SU-DHL-6 (cell line): ENCODE data around the gene NFKBIA.

ENCODE experiments used
- H2AFZ ChIP-seq: fragments of 200-600 bp; sonication (generic); 2 replicates; pipeline ENCODE4 v1.6.1; 2014; ENCODE audit warnings: low read depth, mild to moderate bottlenecking, moderate library complexity, mixed read lengths, antibody characterized with exemption, low read length; ENCODE audit not compliant: severe bottlenecking
- H3F3A ChIP-seq: fragments of 200-600 bp; shearing (Covaris generic); 2 replicates; pipeline ENCODE4 v1.6.0; 2016; ENCODE audit warnings: antibody characterized with exemption, mild to moderate bottlenecking; ENCODE audit not compliant: insufficient read depth
- H3K27ac ChIP-seq: fragments of 200-600 bp; sonication (generic); 2 replicates; pipeline ENCODE4 v1.5.1; 2016; ENCODE audit warnings: low read depth, mild to moderate bottlenecking, low read length, moderate library complexity, mixed read lengths
- H3K27me3 ChIP-seq: fragments of 200-600 bp; sonication (generic), shearing (Covaris generic); 2 replicates; pipeline ENCODE4 v1.6.0; 2014; ENCODE audit warnings: mild to moderate bottlenecking, low read length
- H3K36me3 ChIP-seq: fragments of 200-600 bp; sonication (generic); 2 replicates; pipeline ENCODE4 v1.6.1; 2014; ENCODE audit warnings: mild to moderate bottlenecking, low read length, mixed read lengths
- H3K4me2 ChIP-seq: fragments of 300-600, 200-600 bp; shearing (Covaris generic), sonication (generic); 2 replicates; pipeline ENCODE4 v1.6.0; 2014; ENCODE audit warnings: low read length, low read depth, mild to moderate bottlenecking; ENCODE audit not compliant: poor library complexity, severe bottlenecking
- H3K4me3 ChIP-seq: fragments of 200-600 bp; sonication (generic); 2 replicates; pipeline ENCODE4 v1.5.1; 2014; ENCODE audit warnings: antibody characterized with exemption, low read length, mild to moderate bottlenecking, mixed read lengths; ENCODE audit not compliant: insufficient read depth, poor library complexity, severe bottlenecking
- H3K79me2 ChIP-seq: fragments of 200-600 bp; sonication (generic); 2 replicates; pipeline ENCODE4 v1.6.1; 2014; ENCODE audit warnings: mild to moderate bottlenecking, low read length, moderate library complexity; ENCODE audit not compliant: insufficient read depth
- H3K9ac ChIP-seq: fragments of 200-600 bp; sonication (generic); 2 replicates; pipeline ENCODE4 v1.7.0; 2014; ENCODE audit warnings: mild to moderate bottlenecking, low read length
- H3K9me2 ChIP-seq: fragments of 200-600 bp; sonication (generic); replicated peaks from 2 replicates; pipeline ENCODE4 v1.6.1; 2014; ENCODE audit warnings: low read length; ENCODE audit not compliant: insufficient read depth
- H3K9me3 ChIP-seq: fragments of 200-600 bp; sonication (generic); 2 replicates; pipeline ENCODE4 v1.6.1; 2014; ENCODE audit warnings: low read length, mixed read lengths; ENCODE audit not compliant: insufficient read depth
- H4K20me1 ChIP-seq: fragments of 200-600 bp; sonication (generic); 2 replicates; pipeline ENCODE4 v1.6.1; 2014; ENCODE audit warnings: low read depth, mild to moderate bottlenecking, antibody characterized with exemption, low read length, moderate library complexity, mixed read lengths
- CTCF ChIP-seq: fragments of 200-600 bp; sonication (generic); IDR thresholded peaks from one replicate; pipeline ENCODE4 v1.5.1; 2017; ENCODE audit warnings: antibody characterized with exemption, mild to moderate bottlenecking, low read length, moderate library complexity; ENCODE audit not compliant: insufficient read depth, poor library complexity, severe bottlenecking
- EZH2phosphoT487 ChIP-seq: fragments of 200-600 bp; sonication (generic), shearing (Covaris generic); conservative IDR thresholded peaks from 2 replicates; pipeline ENCODE4 v1.6.1; 2018; ENCODE audit warnings: mild to moderate bottlenecking, antibody characterized with exemption, low read length, moderate library complexity, mixed read lengths

NFKBIA gene

GRCh38 chr14:35419429-35419841 is 14.9 kb upstream of the NFKBIA start:
- Histone ChIP-seq H3K4me2 (no peak overlapping the region), H3K27ac (no peak overlapping the region)

GRCh38 chr14:35418093-35418492 is 13.5 kb upstream of the NFKBIA start:
- H3K79me2 ChIP-seq = no peaks in the 10 kb centered on the region
- H3K4me3 ChIP-seq = no peak overlapping the region
- no peaks in the 10 kb centered on the region for H3K27me3 ChIP-seq
- H3K36me3 ChIP-seq = no peaks in the 10 kb centered on the region
- no peak overlapping the region for H3K27ac ChIP-seq
- H3K4me2 ChIP-seq = no peak overlapping the region
- H3K9me2 ChIP-seq = no peaks in the 10 kb centered on the region
- H3K9me3 ChIP-seq = no peaks in the 10 kb centered on the region
- no peak overlapping the region for H3K9ac ChIP-seq
- TF ChIP-seq EZH2phosphoT487 (no peak), CTCF (no peak)
- H4K20me1 ChIP-seq = no peaks in the 10 kb centered on the region
- no peak overlapping the region for H2AFZ ChIP-seq
- H3F3A ChIP-seq = no peaks in the 10 kb centered on the region

More at GRCh38 chr14:35419429-35419841, 14.9 kb upstream of the NFKBIA start:
- Histone ChIP-seq H3K27me3 (no peaks in the 10 kb centered on the region), H3K9ac (no peak overlapping the region), H2AFZ (no peak overlapping the region), H3K9me3 (no peaks in the 10 kb centered on the region), H3F3A (no peaks in the 10 kb centered on the region), H3K9me2 (no peaks in the 10 kb centered on the region), H4K20me1 (no peaks in the 10 kb centered on the region), H3K79me2 (no peaks in the 10 kb centered on the region), H3K4me3 (no peak overlapping the region), H3K36me3 (no peaks in the 10 kb centered on the region)
- TF ChIP-seq EZH2phosphoT487 (no peak), CTCF (no peak)

GRCh38 chr14:35416108-35416750 is 11.7 kb upstream of the NFKBIA start:
- H3K36me3 ChIP-seq = no peaks in the 10 kb centered on the region
- no peaks in the 10 kb centered on the region for H3K27me3 ChIP-seq
- no peaks in the 10 kb centered on the region for H3K9me2 ChIP-seq
- H3K4me2 ChIP-seq = no peak overlapping the region
- H3K9ac ChIP-seq = no peak overlapping the region
- TF ChIP-seq CTCF (no peak), EZH2phosphoT487 (no peak)
- H3K79me2 ChIP-seq = no peaks in the 10 kb centered on the region
- H3K9me3 ChIP-seq = no peaks in the 10 kb centered on the region
- no peaks in the 10 kb centered on the region for H3F3A ChIP-seq
- no peaks in the 10 kb centered on the region for H4K20me1 ChIP-seq
- H2AFZ ChIP-seq = no peak overlapping the region
- H3K27ac ChIP-seq = no peak overlapping the region
- no peak overlapping the region for H3K4me3 ChIP-seq
